Activated T-cell treated with anti-CD3 and anti-CD28 coated beads for 48 hours (primary cell): ENCODE data around the gene SH3YL1.

Experiments
- DNase-seq: peaks from one replicate; pipeline ENCODE4 v3.0.0-alpha.2; 2020; ENCODE audit warnings: low read depth

Gene SH3YL1

GRCh38 chr2:213932-214693 lies 49.7 kb downstream of the SH3YL1 start:
- DNase-seq = no peak

- no peak for DNase-seq
These were observed 52.2 kb downstream of the SH3YL1 start for GRCh38 chr2:211486-212184.

- no peak for DNase-seq
These were observed 53.2 kb downstream of the SH3YL1 start for GRCh38 chr2:210660-211059.

GRCh38 chr2:209470-209869 lies 54.4 kb downstream of the SH3YL1 start:
- no peak for DNase-seq

- DNase-seq = no peak
These were observed 55.5 kb downstream of the SH3YL1 start for GRCh38 chr2:208335-208734.

GRCh38 chr2:203984-204383 lies 59.8 kb downstream of the SH3YL1 start:
- DNase-seq = no peak

GRCh38 chr2:203401-203800 lies 60.4 kb downstream of the SH3YL1 start:
- no peak for DNase-seq

- DNase-seq = no peak
These were observed 60.9 kb downstream of the SH3YL1 start for GRCh38 chr2:202945-203344.

GRCh38 chr2:201648-202433 lies 62.0 kb downstream of the SH3YL1 start:
- DNase-seq = no peak

GRCh38 chr2:199041-199966 lies 64.5 kb downstream of the SH3YL1 start:
- no peak for DNase-seq

- no peak for DNase-seq
These were observed 67.4 kb downstream of the SH3YL1 start for GRCh38 chr2:196406-196805.

- DNase-seq = no peak
These were observed 67.9 kb downstream of the SH3YL1 start for GRCh38 chr2:195932-196331.

GRCh38 chr2:193141-193671 lies 70.6 kb downstream of the SH3YL1 start:
- no peak for DNase-seq

- DNase-seq = no peak
These were observed 72.3 kb downstream of the SH3YL1 start for GRCh38 chr2:191311-192190.

GRCh38 chr2:187825-188224 lies 76.0 kb downstream of the SH3YL1 start:
- DNase-seq = no peak

- DNase-seq = no peak
These were observed 78.6 kb downstream of the SH3YL1 start for GRCh38 chr2:185221-185620.

- no peak for DNase-seq
These were observed 79.1 kb downstream of the SH3YL1 start for GRCh38 chr2:184695-185094.

GRCh38 chr2:182509-183122 lies 81.2 kb downstream of the SH3YL1 start:
- no peak for DNase-seq

GRCh38 chr2:180311-180710 lies 83.5 kb downstream of the SH3YL1 start:
- DNase-seq = no peak

GRCh38 chr2:179886-180285 lies 83.9 kb downstream of the SH3YL1 start:
- no peak for DNase-seq
